ENCODE measurements around the gene SLA2. TPM values are rescaled to one million over a fixed set of nuclear protein-coding genes. Genes with fewer than 3 reads are reported as not detected.
A peak's percentile ranks its signal among the peaks of the same experiment; 100 is the strongest.

Gene SLA2
- total and polyA plus RNA-seq, 2 of the 8 experiments (the other 6 are each of a cell fraction or from before 2014, with no cell fraction given): 0.18 TPM; not detected in 1

- Histone ChIP-seq H4K91ac (replicated peaks; ENCODE audit: insufficient read length, low read length) (no peak overlapping the region), H3K79me1 (ENCODE audit: low read depth, low read length) (no peaks in the 10 kb centered on the region), H2BK20ac (ENCODE audit: low read length) (no peak overlapping the region), H3K23me2 (ENCODE audit: low read depth, low read length) (no peaks in the 10 kb centered on the region), H3K9me3 (ENCODE audit: insufficient read depth in 2 of 2, low read depth in 1 of 2, low read length in 1 of 2) (no peaks in the 10 kb centered on the region), H2BK120ac (replicated peaks; ENCODE audit: low read depth, low read length) (no peak overlapping the region), H3K79me2 (ENCODE audit: control insufficient read depth in 1 of 2, insufficient read depth in 2 of 2, low read length in 2 of 2) (no peaks in the 10 kb centered on the region), H4K5ac (ENCODE audit: insufficient read length, low read depth, low read length) (no peak overlapping the region), H4K8ac (ENCODE audit: extremely low read depth, insufficient read depth, low read length) (no peak overlapping the region; the same call in 1 of the 2 replicates), H3K4me2 (ENCODE audit: insufficient read depth in 1 of 2, low read depth in 2 of 2, low read length in 2 of 2) (no peak overlapping the region), H2BK5ac (ENCODE audit: low read depth, low read length) (peak overlapping the region; percentile 75; the same call in 1 of the 2 replicates), H3K36me3 (ENCODE audit: control insufficient read depth in 2 of 4, insufficient read depth in 4 of 4, low read length in 3 of 4) (no peaks in the 10 kb centered on the region), H3K4ac (replicated peaks; ENCODE audit: insufficient read length, low read depth, low read length) (no peak overlapping the region), H3K4me3 (ENCODE audit: extremely low read depth in 1 of 4, insufficient read depth in 2 of 4, low read depth in 3 of 4, low read length in 4 of 4) (no peak overlapping the region), H2AK5ac (ENCODE audit: low read depth, low read length) (peak overlapping the region; percentile 39; the same call in 1 of the 2 replicates), H3K27me3 (replicated peaks in 1 of 4; ENCODE audit: control insufficient read depth in 3 of 4, extremely low read depth in 1 of 4, insufficient read depth in 3 of 4, low read length in 3 of 4) (no peaks in the 10 kb centered on the region), H4K20me1 (replicated peaks in 1 of 2; ENCODE audit: control insufficient read depth in 1 of 2, insufficient read depth in 2 of 2, low read length in 2 of 2) (no peaks in the 10 kb centered on the region), H3K23ac (ENCODE audit: insufficient read length) (no peak overlapping the region), H3K18ac (ENCODE audit: extremely low read depth, low read length) (peak overlapping the region; percentile 32; the same call in 1 of the 2 replicates), H2BK12ac (ENCODE audit: low read depth, low read length) (no peak overlapping the region), H2AFZ (ENCODE audit: low read length) (no peak overlapping the region), H2BK15ac (ENCODE audit: low read length) (no peak overlapping the region), H3K4me1 (replicated peaks in 1 of 4; ENCODE audit: control insufficient read depth in 3 of 4, insufficient read depth in 4 of 4, low read length in 3 of 4) (peaks cover 1 to 13% (median 6%) of the 10 kb centered on the region in 4 experiments; a peak in 4 of 7 replicates), H3K9ac (replicated peaks in 1 of 4; ENCODE audit: extremely low read depth in 1 of 4, low read depth in 3 of 4, low read length in 3 of 4) (peak overlapping the region in 1 of 4 experiments; percentile 10; a peak in 1 of 7 replicates), H3K27ac (ENCODE audit: low read depth, low read length) (no peak overlapping the region), H3K14ac (ENCODE audit: insufficient read length) (no peak overlapping the region), H3K56ac (replicated peaks; ENCODE audit: insufficient read length, low read depth, low read length) (no peak overlapping the region)
- DNase-seq (ENCODE audit: low read depth in 1 of 2, low spot score in 2 of 2) (no peak), FAIRE-seq (no peak)
- POLR2A ChIA-PET (ENCODE audit: partially characterized antibody): interaction anchor here (1.2 kb wide), 1 partner anchor 30 kb away, joined by 3 read pairs; no protein-coding TSS in a partner anchor
- 91% methylated on average over 8 of the region's 8 CpGs; no CpG with 5 or more reads in 1 of the 2 experiments for WGBS, 2 experiments (ENCODE audit: extremely low coverage in 1 of 2, insufficient coverage in 1 of 2, insufficient read length in 1 of 2, insufficient replicate concordance in 2 of 2, low coverage in 1 of 2, low lambda C conversion rate in 2 of 2, missing lambda C conversion rate in 1 of 2)
- CTCF ChIA-PET (ENCODE audit: partially characterized antibody): interaction anchor here (0.6 to 4.1 kb wide), 4 partner anchors 16 to 84 kb away, joined by 3 to 27 read pairs (median 4); no protein-coding TSS in a partner anchor
- TF ChIP-seq USF2 (IDR thresholded peaks at IDR 0.05; ENCODE audit: low read length): no peak
- TF ChIP-seq SIRT6 (IDR thresholded peaks at IDR 0.05; ENCODE audit: low read length): no peak
- no peak for TF ChIP-seq BRCA1 (IDR thresholded peaks at IDR 0.05; ENCODE audit: low read depth, low read length)
- no peak for TF ChIP-seq CTBP2 (IDR thresholded peaks at IDR 0.05; ENCODE audit: borderline replicate concordance, insufficient read depth, insufficient read length, low read length)
- TF ChIP-seq ATF3 (IDR thresholded peaks at IDR 0.05; ENCODE audit: insufficient read depth, low read depth, low read length): no peak
- no peak for TF ChIP-seq CHD1 (IDR thresholded peaks at IDR 0.05; ENCODE audit: low read depth, low read length)
- no peak for TF ChIP-seq NANOG (IDR thresholded peaks at IDR 0.05; ENCODE audit: insufficient read depth, low read depth, low read length, poor library complexity, severe bottlenecking)
- no peak for TF ChIP-seq E2F6 (IDR thresholded peaks at IDR 0.05)
Observed at GRCh38 chr20:36647196-36648121, 1.5 kb upstream of the SLA2 start.
